Tibial artery (tissue), 4 donors: Measurements from ENCODE around the gene MAGI2.

Experiments
- DNase-seq, 2 donors: peaks; one replicate each; pipeline ENCODE4 v3.0.0-alpha.2; 2019
- H3K27ac ChIP-seq, 2 donors: fragments of 200-600 bp; sonication (generic) in 1 of 2; 1 replicate in 1 of 2; 2 replicates in 1 of 2; pipeline ENCODE4 v1.5.1; 2018 to 2019; ENCODE audit warnings: mild to moderate bottlenecking in 1 of 2
- H3K27me3 ChIP-seq, 2 donors: fragments of 200-600 bp; sonication (generic) in 1 of 2; one replicate each; pipeline versions ENCODE4 v1.5.1 to v1.6.0; 2016 to 2019
- H3K36me3 ChIP-seq, 3 donors: fragments of 200-600 bp; sonication (generic) in 2 of 3; one replicate each; pipeline ENCODE4 v1.5.1; 2016 to 2019; ENCODE audit warnings: mild to moderate bottlenecking in 2 of 3
- H3K4me1 ChIP-seq, 4 donors: fragments of 200-600 bp; sonication (generic) in 2 of 4; 1 replicate in 3 of 4; 2 replicates in 1 of 4; pipeline ENCODE4 v1.5.1; 2016 to 2019
- H3K4me3 ChIP-seq, 2 donors: fragments of 200-600 bp; sonication (generic) in 1 of 2; 1 replicate in 1 of 2; 2 replicates in 1 of 2; pipeline ENCODE4 v1.5.1; 2018 to 2019; ENCODE audit warnings: mild to moderate bottlenecking in 2 of 2
- H3K9me3 ChIP-seq, 3 donors: fragments of 200-600 bp; sonication (generic) in 1 of 3; one replicate each; pipeline ENCODE4 v1.5.1; 2016 to 2019
- CTCF ChIP-seq, 2 experiments: fragments of 200-600 bp in 1 of 2; fragments of 450-650 bp in 1 of 2; IDR thresholded peaks; one replicate each; pipeline ENCODE4 v1.5.1; 2017 to 2019; ENCODE audit warnings: antibody characterized with exemption in 2 of 2, mild to moderate bottlenecking in 1 of 2, moderate library complexity in 1 of 2
- intact Hi-C: fragments of 100-400 bp; cut with DNase I; formaldehyde crosslinking; loops from one replicate; pipeline ENCODE4 v1.15.0; 2023; ENCODE audit warnings: low total_unique reads

MAGI2 gene

GRCh38 chr7:78350391-78350790, 1103.1 kb downstream of the MAGI2 start:
- intact Hi-C loops, result no loop called here
- Histone ChIP-seq H3K27ac (no peak overlapping the region), H3K9me3 (no peaks in the 10 kb centered on the region), H3K4me3 (no peak overlapping the region), H3K4me1 (peaks cover 0 to 22% (median 5%) of the 10 kb centered on the region in 4 donors), H3K36me3 (no peaks in the 10 kb centered on the region), H3K27me3 (no peaks in the 10 kb centered on the region)
- DNase-seq, result no peak
- no peak for TF ChIP-seq CTCF (IDR thresholded peaks at IDR 0.05)

- Histone ChIP-seq H3K4me3 (no peak overlapping the region), H3K27me3 (no peaks in the 10 kb centered on the region), H3K36me3 (peaks cover 0 to 7% (median 5%) of the 10 kb centered on the region in 3 donors), H3K9me3 (no peaks in the 10 kb centered on the region), H3K27ac (peak overlapping the region; percentile 36 to 64), H3K4me1 (peaks cover 0 to 25% (median 6%) of the 10 kb centered on the region in 4 donors)
- intact Hi-C loops, result no loop called here
- no peak for DNase-seq
- TF ChIP-seq CTCF (IDR thresholded peaks at IDR 0.05), result no peak
Measured at GRCh38 chr7:78346827-78347226, 1106.6 kb downstream of the MAGI2 start.

GRCh38 chr7:78345979-78346378, 1107.5 kb downstream of the MAGI2 start:
- no peak for DNase-seq
- no peaks in the 10 kb centered on the region for H3K9me3 ChIP-seq
- H3K4me1 ChIP-seq, result peaks cover 0 to 25% (median 6%) of the 10 kb centered on the region in 4 donors
- TF ChIP-seq CTCF (IDR thresholded peaks at IDR 0.05), result no peak
- intact Hi-C loops, result no loop called here
- H3K27me3 ChIP-seq, result no peaks in the 10 kb centered on the region
- H3K27ac ChIP-seq, result peak overlapping the region; percentile 36 to 64
- peaks cover 0 to 7% (median 5%) of the 10 kb centered on the region in 3 donors for H3K36me3 ChIP-seq
- no peak overlapping the region for H3K4me3 ChIP-seq

- intact Hi-C loops, result no loop called here
- no peaks in the 10 kb centered on the region for H3K27me3 ChIP-seq
- H3K36me3 ChIP-seq, result peaks cover 0 to 7% (median 5%) of the 10 kb centered on the region in 3 donors
- no peak overlapping the region for H3K4me3 ChIP-seq
- TF ChIP-seq CTCF (IDR thresholded peaks at IDR 0.05), result no peak
- peak overlapping the region; percentile 36 to 64 for H3K27ac ChIP-seq
- peaks cover 0 to 25% (median 6%) of the 10 kb centered on the region in 4 donors for H3K4me1 ChIP-seq
- no peak for DNase-seq
- H3K9me3 ChIP-seq, result no peaks in the 10 kb centered on the region
Measured at GRCh38 chr7:78345293-78345911, 1108.1 kb downstream of the MAGI2 start.

- no peaks in the 10 kb centered on the region for H3K4me1 ChIP-seq
- H3K9me3 ChIP-seq, result no peaks in the 10 kb centered on the region
- no peak for TF ChIP-seq CTCF (IDR thresholded peaks at IDR 0.05)
- H3K27me3 ChIP-seq, result no peaks in the 10 kb centered on the region
- no peaks in the 10 kb centered on the region for H3K36me3 ChIP-seq
- DNase-seq, result no peak
- no peak overlapping the region for H3K27ac ChIP-seq
- intact Hi-C loops, result no loop called here
- H3K4me3 ChIP-seq, result no peak overlapping the region
Measured at GRCh38 chr7:78334426-78334825, 1119.0 kb downstream of the MAGI2 start.
